ENCODE results near the gene PEX1. TPM values are rescaled to one million over a fixed set of nuclear protein-coding genes. Genes with fewer than 3 reads are reported as not detected.
A peak's percentile ranks its signal among the peaks of the same experiment; 100 is the strongest.

The PEX1 gene
- total and polyA plus RNA-seq, 2 of the 4 experiments (the other 2 are of a cell fraction), result 8.1 to 12.7 TPM

- H3K18ac ChIP-seq (ENCODE audit: low read depth, low read length), result no peak overlapping the region
- H4K8ac ChIP-seq (ENCODE audit: low read depth in 2 of 2, low read length in 2 of 2), result peak overlapping the region in 1 of 2 experiments; percentile 22; a peak in 1 of 4 replicates
- H3K27ac ChIP-seq (ENCODE audit: insufficient read depth, low read length), result no peak overlapping the region
- H3K36me3 ChIP-seq (ENCODE audit: control insufficient read depth, insufficient read depth, low read length), result peaks cover 6% of the 10 kb centered on the region
- DNase-seq, result peak; percentile 38
- H2BK15ac ChIP-seq (ENCODE audit: low read depth, low read length), result no peak overlapping the region
- H3K23ac ChIP-seq (ENCODE audit: low read depth, low read length), result no peak overlapping the region
- BruUV-seq (replicated peaks), result no TSS peak
- no peak overlapping the region for H3K4me2 ChIP-seq (ENCODE audit: low read depth, low read length)
- no peak overlapping the region for H3K4me3 ChIP-seq (ENCODE audit: insufficient read depth, low read depth, low read length)
- in situ Hi-C loops (cut with MboI; ENCODE audit: low sequenced_read_pairs) (no loop called here), intact Hi-C loops (cut with micrococcal nuclease) (no loop called here), dilution Hi-C loops (cut with HindIII; ENCODE audit: low sequenced_read_pairs, unreplicated experiment) (no loop called here)
- H3K4ac ChIP-seq (ENCODE audit: low read depth, low read length), result no peak overlapping the region
- no peak overlapping the region for H2BK20ac ChIP-seq (ENCODE audit: low read depth, low read length)
- no peaks in the 10 kb centered on the region for H3K27me3 ChIP-seq (ENCODE audit: control insufficient read depth, insufficient read depth, low read length)
- no peak overlapping the region for H2AK5ac ChIP-seq (ENCODE audit: low read depth, low read length)
- no peak overlapping the region for H2BK5ac ChIP-seq (ENCODE audit: low read depth, low read length, poor library complexity, severe bottlenecking)
- no peaks in the 10 kb centered on the region for H3K79me1 ChIP-seq (ENCODE audit: low read depth in 1 of 2, low read length in 2 of 2)
- peak overlapping the region; percentile 54 for H2AFZ ChIP-seq (replicated peaks; ENCODE audit: low read length, poor library complexity)
- POLR2A ChIA-PET (ENCODE audit: unreplicated experiment), result no interaction called here
- no peak overlapping the region for H2AK9ac ChIP-seq (replicated peaks; ENCODE audit: low read depth, low read length, poor library complexity)
- no peak overlapping the region for H2BK120ac ChIP-seq (ENCODE audit: low read depth, low read length)
- H4K20me1 ChIP-seq (ENCODE audit: insufficient read depth, low read length), result no peaks in the 10 kb centered on the region
- H3K9me3 ChIP-seq (ENCODE audit: control insufficient read depth, insufficient read depth, low read length), result no peaks in the 10 kb centered on the region
- no peak overlapping the region for H4K91ac ChIP-seq (ENCODE audit: insufficient read depth, low read depth, low read length)
- no peak overlapping the region for H3K14ac ChIP-seq (replicated peaks; ENCODE audit: low read depth, low read length)
- H3K9me1 ChIP-seq (ENCODE audit: insufficient read depth, low read length), result peaks cover 2% of the 10 kb centered on the region; the same call in 1 of the 2 replicates
- no peak overlapping the region for H3K9ac ChIP-seq (ENCODE audit: low read depth, low read length)
- TF ChIP-seq CEBPB (IDR thresholded peaks at IDR 0.05; ENCODE audit: low read depth, low read length) (no peak), POLR2A (IDR thresholded peaks at IDR 0.05; ENCODE audit: low read depth, low read length) (no peak), SMC3 (IDR thresholded peaks at IDR 0.05; ENCODE audit: low read depth, low read length) (peak; percentile 40), MAZ (IDR thresholded peaks at IDR 0.05; ENCODE audit: borderline replicate concordance, low read depth, low read length) (no peak), MXI1 (IDR thresholded peaks at IDR 0.05; ENCODE audit: borderline replicate concordance, low read depth, low read length) (no peak), RAD21 (IDR thresholded peaks at IDR 0.05; ENCODE audit: low read length) (peak; percentile 62)
- TF ChIP-seq, protein P1, sequence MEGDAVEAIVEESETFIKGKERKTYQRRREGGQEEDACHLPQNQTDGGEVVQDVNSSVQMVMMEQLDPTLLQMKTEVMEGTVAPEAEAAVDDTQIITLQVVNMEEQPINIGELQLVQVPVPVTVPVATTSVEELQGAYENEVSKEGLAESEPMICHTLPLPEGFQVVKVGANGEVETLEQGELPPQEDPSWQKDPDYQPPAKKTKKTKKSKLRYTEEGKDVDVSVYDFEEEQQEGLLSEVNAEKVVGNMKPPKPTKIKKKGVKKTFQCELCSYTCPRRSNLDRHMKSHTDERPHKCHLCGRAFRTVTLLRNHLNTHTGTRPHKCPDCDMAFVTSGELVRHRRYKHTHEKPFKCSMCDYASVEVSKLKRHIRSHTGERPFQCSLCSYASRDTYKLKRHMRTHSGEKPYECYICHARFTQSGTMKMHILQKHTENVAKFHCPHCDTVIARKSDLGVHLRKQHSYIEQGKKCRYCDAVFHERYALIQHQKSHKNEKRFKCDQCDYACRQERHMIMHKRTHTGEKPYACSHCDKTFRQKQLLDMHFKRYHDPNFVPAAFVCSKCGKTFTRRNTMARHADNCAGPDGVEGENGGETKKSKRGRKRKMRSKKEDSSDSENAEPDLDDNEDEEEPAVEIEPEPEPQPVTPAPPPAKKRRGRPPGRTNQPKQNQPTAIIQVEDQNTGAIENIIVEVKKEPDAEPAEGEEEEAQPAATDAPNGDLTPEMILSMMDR (conservative IDR thresholded peaks at IDR 0.05; ENCODE audit: low read depth, low read length), result peak; percentile 70
- H3K56ac ChIP-seq (ENCODE audit: extremely low read depth, insufficient read depth, low read length), result no peak overlapping the region
- CTCF ChIA-PET, result interaction anchor here (0.5 to 1.7 kb wide), 8 partner anchors 11 to 632 kb away, joined by 3 to 12 read pairs (median 4); partner anchors contain the start of gene GATAD1
- no peaks in the 10 kb centered on the region for H3K4me1 ChIP-seq (ENCODE audit: control insufficient read depth, insufficient read depth, low read length)
- no CpG with 5 or more reads among the region's 8 CpGs for WGBS, 2 experiments (ENCODE audit: extremely low coverage in 2 of 2, insufficient read length in 1 of 2)
- ATAC-seq (ENCODE audit: low read depth), result peak; percentile 89
- H4K5ac ChIP-seq (ENCODE audit: low read depth, low read length), result no peak overlapping the region
These were observed 67.0 kb downstream of the PEX1 start for GRCh38 chr7:92461027-92462003.

Data from IMR-90 (cell line).